ENCODE data around the gene RING1. TPM values are rescaled to one million over a fixed set of nuclear protein-coding genes. Genes with fewer than 3 reads are reported as not detected.

Gene RING1
- total and polyA plus RNA-seq, 2 experiments from 2014 or later, result 25.6 to 32.5 TPM

- peak; percentile 97 for DNase-seq (ENCODE audit: low spot score)
- Histone ChIP-seq H2AFZ (peak overlapping the region; percentile 60), H3K27ac (peak overlapping the region; percentile 85), H3K4me2 (peak overlapping the region; percentile 86), H3K79me2 (no peaks in the 10 kb centered on the region), H3K9me2 (replicated peaks; ENCODE audit: insufficient read depth) (no peaks in the 10 kb centered on the region), H3K4me3 (peak overlapping the region; percentile 47), H4K20me1 (ENCODE audit: insufficient read depth, poor library complexity, severe bottlenecking) (no peaks in the 10 kb centered on the region), H3K27me3 (no peaks in the 10 kb centered on the region), H3K36me3 (replicated peaks; ENCODE audit: insufficient read depth, low read depth) (no peaks in the 10 kb centered on the region), H3K4me1 (ENCODE audit: insufficient read depth) (peaks cover 5% of the 10 kb centered on the region), H3K9me3 (ENCODE audit: low read depth) (no peaks in the 10 kb centered on the region)
- no peak for TF ChIP-seq EZH2 (IDR thresholded peaks at IDR 0.05; ENCODE audit: borderline replicate concordance)
- TF ChIP-seq CTCF (IDR thresholded peaks at IDR 0.05; ENCODE audit: poor library complexity), result no peak
- TF ChIP-seq EZH2phosphoT487 (IDR thresholded peaks at IDR 0.05; ENCODE audit: low read depth, severe bottlenecking, unreplicated experiment), result no peak
- WGBS (ENCODE audit: low lambda C conversion rate, missing lambda C conversion rate), result under 1% methylated on average over 58 of the region's 58 CpGs
Measured at GRCh38 chr6:33248932-33249731, 40.8 kb downstream of the RING1 start.

- Histone ChIP-seq H3K36me3 (replicated peaks; ENCODE audit: insufficient read depth, low read depth) (no peaks in the 10 kb centered on the region), H3K4me2 (peak overlapping the region; percentile 86), H3K9me3 (ENCODE audit: low read depth) (no peaks in the 10 kb centered on the region), H3K4me1 (ENCODE audit: insufficient read depth) (peaks cover 5% of the 10 kb centered on the region), H3K4me3 (peak overlapping the region; percentile 47), H3K79me2 (no peaks in the 10 kb centered on the region), H2AFZ (peak overlapping the region; percentile 60), H4K20me1 (ENCODE audit: insufficient read depth, poor library complexity, severe bottlenecking) (no peaks in the 10 kb centered on the region), H3K9me2 (replicated peaks; ENCODE audit: insufficient read depth) (no peaks in the 10 kb centered on the region), H3K27me3 (no peaks in the 10 kb centered on the region), H3K27ac (peak overlapping the region; percentile 85)
- DNase-seq (ENCODE audit: low spot score), result no peak
- TF ChIP-seq EZH2phosphoT487 (IDR thresholded peaks at IDR 0.05; ENCODE audit: low read depth, severe bottlenecking, unreplicated experiment) (no peak), CTCF (IDR thresholded peaks at IDR 0.05; ENCODE audit: poor library complexity) (no peak), EZH2 (IDR thresholded peaks at IDR 0.05; ENCODE audit: borderline replicate concordance) (no peak)
- 30% methylated on average over 15 of the region's 15 CpGs for WGBS (ENCODE audit: low lambda C conversion rate, missing lambda C conversion rate)
Measured at GRCh38 chr6:33249732-33250630, 41.7 kb downstream of the RING1 start.

- Histone ChIP-seq H4K20me1 (ENCODE audit: insufficient read depth, poor library complexity, severe bottlenecking) (no peaks in the 10 kb centered on the region), H3K9me2 (replicated peaks; ENCODE audit: insufficient read depth) (no peaks in the 10 kb centered on the region), H3K4me2 (no peak overlapping the region), H3K27ac (no peak overlapping the region), H3K36me3 (replicated peaks; ENCODE audit: insufficient read depth, low read depth) (no peaks in the 10 kb centered on the region), H3K4me3 (no peak overlapping the region), H3K79me2 (no peaks in the 10 kb centered on the region), H2AFZ (no peak overlapping the region), H3K9me3 (ENCODE audit: low read depth) (no peaks in the 10 kb centered on the region), H3K4me1 (ENCODE audit: insufficient read depth) (peaks cover 5% of the 10 kb centered on the region), H3K27me3 (no peaks in the 10 kb centered on the region)
- WGBS (ENCODE audit: low lambda C conversion rate, missing lambda C conversion rate), result 97% methylated on average over 13 of the region's 13 CpGs
- no peak for DNase-seq (ENCODE audit: low spot score)
- TF ChIP-seq EZH2phosphoT487 (IDR thresholded peaks at IDR 0.05; ENCODE audit: low read depth, severe bottlenecking, unreplicated experiment) (no peak), EZH2 (IDR thresholded peaks at IDR 0.05; ENCODE audit: borderline replicate concordance) (no peak), CTCF (IDR thresholded peaks at IDR 0.05; ENCODE audit: poor library complexity) (no peak)
Measured at GRCh38 chr6:33250731-33251130, 42.4 kb downstream of the RING1 start.
